Ovary (tissue), 3 donors: Measurements from ENCODE around the gene AIM2.

Experiments used
- CTCF ChIP-seq, 3 donors: fragments of 450-650 bp in 2 of 3; fragments of 200-600 bp in 1 of 3; IDR thresholded peaks; one replicate each; pipeline versions ENCODE4 v1.5.1 to v1.8.0; 2016 to 2022; ENCODE audit warnings: antibody characterized with exemption in 3 of 3, mild to moderate bottlenecking in 1 of 3
- EP300 ChIP-seq: sonication (generic); formaldehyde crosslinking; IDR thresholded peaks from one replicate; pipeline ENCODE4 v1.6.1; 2017; ENCODE audit warnings: antibody characterized with exemption
- donor health status: DM: no; HTN: no; CAD: no.

- TF ChIP-seq CTCF (IDR thresholded peaks at IDR 0.05), result no peak
- no peak for TF ChIP-seq EP300
Observed at GRCh38 chr1:159065106-159065505, 11.5 kb downstream of the AIM2 start.
